ENCODE results near the gene EVI5L.
"Not testable (repeated sequence)": the region's sequence is repeated elsewhere in the genome, so short reads cannot be mapped to it uniquely, and the experiment has no call there.

EVI5L gene

DNA sequence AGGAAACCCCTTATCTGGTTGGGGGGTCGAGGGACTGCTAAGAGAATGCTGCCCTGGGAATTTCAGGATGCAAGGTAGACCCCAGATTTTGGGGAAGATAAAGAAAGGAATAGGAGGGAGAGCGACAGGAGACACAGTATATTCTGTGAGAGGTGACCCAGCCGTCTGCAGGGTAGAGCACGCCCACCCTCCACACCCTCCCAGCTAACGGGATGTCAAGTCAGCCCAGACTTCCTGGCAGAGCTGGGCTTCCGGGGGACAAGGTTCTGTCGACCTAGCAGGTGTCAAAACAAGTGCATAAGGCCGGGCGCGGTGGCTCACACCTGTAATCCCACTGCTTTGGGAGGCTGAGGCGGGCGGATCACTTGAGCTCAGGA lies 44.9 kb downstream of the EVI5L start:
- no peak for DNase-seq

- DNase-seq = no peak
Measured at GRCh38 chr19:7877249-7877836, 47.3 kb downstream of the EVI5L start.

DNA sequence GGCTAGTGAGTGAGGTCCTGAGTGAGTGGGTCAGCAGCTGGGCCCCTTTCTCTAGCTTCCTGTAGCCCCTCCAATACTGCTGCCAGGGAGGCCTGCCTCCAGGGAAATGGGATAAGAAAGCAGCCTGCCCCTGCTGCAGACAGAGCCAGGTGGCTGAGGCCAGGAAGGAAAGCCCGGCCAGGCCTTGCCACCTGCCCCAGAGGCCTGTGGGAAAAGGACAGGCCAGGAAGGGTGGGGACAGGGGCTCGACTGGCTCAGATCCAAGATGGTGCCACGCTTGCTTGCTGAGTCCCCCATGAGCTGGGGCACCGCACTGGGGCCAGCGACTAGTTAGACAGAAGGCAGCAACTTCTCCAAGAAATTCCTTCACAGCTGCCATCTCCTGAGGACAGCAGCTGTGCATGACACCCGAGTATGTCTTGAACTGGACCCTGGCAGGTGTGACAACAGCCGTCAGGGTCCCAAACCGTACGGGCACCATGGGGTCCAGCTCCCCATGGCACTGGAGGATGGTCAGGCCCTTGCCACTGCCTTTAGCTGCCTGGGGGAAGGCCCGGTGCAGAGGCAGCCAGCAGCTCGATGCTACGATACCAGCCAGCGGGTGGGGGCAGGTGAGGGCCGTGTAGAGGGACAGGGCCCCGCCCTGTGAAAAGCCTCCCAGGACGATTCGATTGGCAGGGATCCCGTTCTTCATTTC lies 49.2 kb downstream of the EVI5L start:
- no peak for DNase-seq

GRCh38 chr19:7879836-7880235 lies 49.8 kb downstream of the EVI5L start:
- DNase-seq = no peak

DNA sequence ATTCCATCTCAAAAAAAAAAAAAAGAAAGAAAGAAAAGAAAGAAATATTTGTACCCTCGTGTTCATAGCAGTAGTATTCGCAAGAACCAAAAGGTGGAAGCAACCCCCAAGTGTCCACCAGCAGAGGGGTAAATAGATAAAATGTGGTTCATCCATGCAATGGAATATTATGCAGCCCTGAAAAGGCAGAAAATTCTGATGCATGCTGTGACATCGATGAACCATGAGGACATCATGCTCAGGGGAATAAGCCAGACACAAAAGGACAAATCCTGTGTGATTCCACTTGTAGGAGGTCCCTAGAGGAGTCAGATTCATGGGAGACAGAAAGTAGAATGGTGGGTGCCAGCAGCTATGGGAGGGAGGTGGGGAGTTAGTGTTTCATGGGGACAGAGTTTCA lies 51.9 kb downstream of the EVI5L start:
- no peak for DNase-seq

GRCh38 chr19:7883105-7883504 lies 53.1 kb downstream of the EVI5L start:
- DNase-seq = no peak

DNA sequence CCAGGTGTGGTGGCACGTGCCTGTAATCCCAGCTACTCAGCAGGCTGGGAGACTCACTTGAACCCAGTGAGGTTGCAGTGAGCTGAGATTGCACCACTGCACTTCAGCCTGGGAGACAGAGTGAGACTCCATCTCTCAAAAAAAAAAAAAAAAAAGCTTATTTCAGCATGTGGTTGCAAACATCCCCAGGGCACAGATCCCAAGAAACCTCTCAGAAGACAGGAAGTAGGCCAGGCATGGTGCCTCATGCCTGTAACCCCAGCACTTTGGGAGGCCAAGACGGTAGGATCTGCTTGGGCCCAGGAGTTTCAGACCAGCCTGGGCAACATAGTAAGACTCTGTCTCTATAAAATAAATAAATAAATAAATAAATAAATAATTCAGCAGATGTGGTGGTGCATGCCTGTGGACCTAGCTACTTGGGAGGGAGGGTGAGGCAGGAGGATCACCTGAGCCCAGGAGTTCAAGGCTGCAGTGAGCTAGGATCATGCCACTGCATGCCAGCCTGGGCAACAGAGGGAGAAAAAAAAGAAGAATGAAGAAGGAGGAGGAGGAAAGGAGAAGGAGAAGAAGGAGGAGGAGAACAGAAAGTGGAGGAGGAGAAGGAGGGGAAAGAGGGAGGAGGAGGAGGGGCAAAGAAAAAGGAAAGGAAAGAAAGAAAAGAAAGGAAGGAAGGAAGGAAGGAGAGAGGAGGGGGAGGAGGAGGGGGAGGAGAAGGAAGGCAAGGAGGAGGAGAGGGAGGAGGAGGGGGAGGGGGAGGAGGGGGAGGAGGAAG lies 54.0 kb downstream of the EVI5L start:
- DNase-seq = no peak

- DNase-seq = no peak
Measured at GRCh38 chr19:7885818-7886217, 55.8 kb downstream of the EVI5L start.

GRCh38 chr19:7887408-7888144 lies 57.6 kb downstream of the EVI5L start:
- no peak for DNase-seq

- DNase-seq = no peak
Measured at GRCh38 chr19:7888145-7888825, 58.3 kb downstream of the EVI5L start, which contains the start of gene LRRC8E. Gene LRRC8E, plus strand, starts transcription at chr19:7888510. Its CDS starts 7,094 bp downstream, at chr19:7895604.

GRCh38 chr19:7888826-7889217 lies 58.8 kb downstream of the EVI5L start:
- DNase-seq = no peak

GRCh38 chr19:7893362-7894101 lies 63.5 kb downstream of the EVI5L start:
- not testable (repeated sequence) for DNase-seq

- DNase-seq = no peak
Measured at GRCh38 chr19:7894612-7895309, 64.7 kb downstream of the EVI5L start.

GRCh38 chr19:7895565-7895964 lies 65.5 kb downstream of the EVI5L start:
- no peak for DNase-seq

- DNase-seq = no peak
Measured at GRCh38 chr19:7897292-7897691, 67.3 kb downstream of the EVI5L start.

GRCh38 chr19:7898967-7899366 lies 68.9 kb downstream of the EVI5L start:
- no peak for DNase-seq

DNA sequence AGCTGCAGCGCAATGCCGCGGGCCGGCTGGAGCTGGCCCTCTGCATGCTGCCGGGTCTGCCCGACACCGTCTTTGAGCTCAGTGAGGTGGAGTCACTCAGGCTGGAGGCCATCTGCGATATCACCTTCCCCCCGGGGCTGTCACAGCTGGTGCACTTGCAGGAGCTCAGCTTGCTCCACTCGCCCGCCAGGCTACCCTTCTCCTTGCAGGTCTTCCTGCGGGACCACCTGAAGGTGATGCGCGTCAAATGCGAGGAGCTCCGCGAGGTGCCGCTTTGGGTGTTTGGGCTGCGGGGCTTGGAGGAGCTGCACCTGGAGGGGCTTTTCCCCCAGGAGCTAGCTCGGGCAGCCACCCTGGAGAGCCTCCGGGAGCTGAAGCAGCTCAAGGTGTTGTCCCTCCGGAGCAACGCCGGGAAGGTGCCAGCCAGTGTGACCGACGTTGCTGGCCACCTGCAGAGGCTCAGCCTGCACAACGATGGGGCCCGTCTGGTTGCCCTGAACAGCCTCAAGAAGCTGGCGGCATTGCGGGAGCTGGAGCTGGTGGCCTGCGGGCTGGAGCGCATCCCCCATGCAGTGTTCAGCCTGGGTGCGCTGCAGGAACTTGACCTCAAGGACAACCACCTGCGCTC lies 69.8 kb downstream of the EVI5L start:
- no peak for DNase-seq

- DNase-seq = no peak
Measured at GRCh38 chr19:7900401-7900870, 70.4 kb downstream of the EVI5L start.

- no peak for DNase-seq
Measured at GRCh38 chr19:7900931-7901330, 70.9 kb downstream of the EVI5L start.

DNA sequence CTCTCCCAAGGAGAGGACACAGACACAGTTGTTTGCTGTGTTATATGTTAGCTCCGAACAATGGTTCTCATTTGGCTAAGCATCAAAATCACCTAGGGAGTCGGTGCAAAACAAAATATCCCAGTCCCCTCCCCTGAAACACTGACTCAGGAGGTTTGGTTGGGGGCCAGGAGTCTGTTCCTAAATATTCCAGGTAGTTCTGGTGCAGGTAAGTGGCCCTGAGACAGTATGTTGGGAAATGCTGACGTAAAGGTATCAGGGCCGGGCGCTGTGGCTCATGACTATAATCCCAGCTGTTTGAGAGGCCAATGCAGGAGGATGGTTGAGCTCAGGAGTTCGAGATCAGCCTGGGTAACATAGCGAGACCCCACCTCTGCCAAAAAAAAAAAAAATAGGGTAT lies 71.3 kb downstream of the EVI5L start:
- DNase-seq = no peak

- DNase-seq = no peak
Measured at GRCh38 chr19:7902796-7903243, 72.8 kb downstream of the EVI5L start.
